Measurements from ENCODE around the gene PBX3. TPM values are rescaled to one million over a fixed set of nuclear protein-coding genes. Genes with fewer than 3 reads are reported as not detected.

PBX3 gene
- total and polyA plus RNA-seq, 8 donors, result 36.3 to 53.6 (median 42.8) TPM

GRCh38 chr9:125851979-125852378, 104.8 kb downstream of the PBX3 start:
- intact Hi-C loops (cut with DNase I), result no loop called here
- no peaks in the 10 kb centered on the region for H3K27me3 ChIP-seq
- H3K9me3 ChIP-seq, result no peaks in the 10 kb centered on the region
- peaks cover 7 to 8% of the 10 kb centered on the region in 2 donors for H3K4me1 ChIP-seq
- ATAC-seq (no peak), DNase-seq (peak in 1 of 4 donors; percentile 39)
- TF ChIP-seq CTCF (IDR thresholded peaks at IDR 0.05), result no peak
- no peak overlapping the region for H3K4me3 ChIP-seq
- H3K36me3 ChIP-seq, result no peaks in the 10 kb centered on the region
- H3K27ac ChIP-seq, result no peak overlapping the region

GRCh38 chr9:125852386-125852785, 105.2 kb downstream of the PBX3 start:
- Histone ChIP-seq H3K9me3 (no peaks in the 10 kb centered on the region), H3K27me3 (no peaks in the 10 kb centered on the region), H3K27ac (no peak overlapping the region), H3K4me1 (peaks cover 7 to 8% of the 10 kb centered on the region in 2 donors), H3K36me3 (no peaks in the 10 kb centered on the region), H3K4me3 (no peak overlapping the region)
- DNase-seq (no peak), ATAC-seq (no peak)
- intact Hi-C loops (cut with DNase I), result no loop called here
- TF ChIP-seq CTCF (IDR thresholded peaks at IDR 0.05), result no peak

GRCh38 chr9:125854553-125855275, 107.5 kb downstream of the PBX3 start:
- Histone ChIP-seq H3K27me3 (no peaks in the 10 kb centered on the region), H3K4me3 (no peak overlapping the region), H3K27ac (no peak overlapping the region), H3K9me3 (no peaks in the 10 kb centered on the region), H3K36me3 (no peaks in the 10 kb centered on the region), H3K4me1 (peaks cover 7 to 8% of the 10 kb centered on the region in 2 donors)
- intact Hi-C loops (cut with DNase I), result no loop called here
- no peak for TF ChIP-seq CTCF (IDR thresholded peaks at IDR 0.05)
- no peak for ATAC-seq
- peak in 1 of 4 donors; percentile 12 for DNase-seq

GRCh38 chr9:125856331-125856730, 109.2 kb downstream of the PBX3 start:
- H3K9me3 ChIP-seq, result no peaks in the 10 kb centered on the region
- no peaks in the 10 kb centered on the region for H3K27me3 ChIP-seq
- H3K36me3 ChIP-seq, result no peaks in the 10 kb centered on the region
- intact Hi-C loops (cut with DNase I), result no loop called here
- ATAC-seq, result no peak
- no peak overlapping the region for H3K27ac ChIP-seq
- no peak for DNase-seq
- H3K4me3 ChIP-seq, result no peak overlapping the region
- TF ChIP-seq CTCF (IDR thresholded peaks at IDR 0.05), result no peak
- H3K4me1 ChIP-seq, result peaks cover 7 to 8% of the 10 kb centered on the region in 2 donors

DNA sequence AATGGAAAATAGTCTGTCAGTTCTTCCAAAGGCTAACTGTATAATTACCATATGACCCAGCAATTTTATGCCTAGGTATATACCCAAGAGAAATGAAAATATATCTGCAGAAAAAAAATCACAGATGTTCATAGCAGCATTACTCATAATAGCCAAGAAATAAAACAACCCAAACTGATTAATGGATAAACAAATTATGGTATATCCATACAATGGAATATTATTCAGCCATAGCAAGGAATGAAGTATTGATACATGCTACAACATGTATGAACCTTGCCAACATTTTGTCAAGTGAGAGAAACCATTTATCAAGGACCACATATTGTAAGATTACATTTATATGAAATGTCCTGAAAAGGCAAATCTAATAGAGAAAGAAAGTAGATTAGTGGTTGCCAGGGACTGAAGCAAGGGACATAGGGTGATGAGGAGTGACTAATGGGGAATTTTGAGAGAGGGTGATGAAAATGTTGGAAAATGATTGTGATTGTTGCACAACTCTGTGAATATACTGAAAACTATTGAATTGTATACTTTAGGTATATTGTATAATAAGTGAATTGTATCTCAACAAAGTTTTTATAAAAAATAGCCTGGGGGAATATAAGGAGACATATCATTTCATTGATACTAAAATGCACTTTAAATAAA, 114.4 kb downstream of the PBX3 start:
- DNase-seq (no peak), ATAC-seq (no peak)
- Histone ChIP-seq H3K27ac (no peak overlapping the region), H3K4me1 (no peaks in the 10 kb centered on the region), H3K4me3 (no peak overlapping the region), H3K9me3 (no peaks in the 10 kb centered on the region), H3K36me3 (no peaks in the 10 kb centered on the region), H3K27me3 (no peaks in the 10 kb centered on the region)
- intact Hi-C loops (cut with DNase I), result no loop called here
- TF ChIP-seq CTCF (IDR thresholded peaks at IDR 0.05), result no peak

Data from left lung (tissue), 10 donors.